Uterus (tissue), 4 donors: Measurements from ENCODE around the gene GPLD1. TPM values are rescaled to one million over a fixed set of nuclear protein-coding genes. Genes with fewer than 3 reads are reported as not detected.

Source experiments
- DNase-seq, 2 donors: peaks; one replicate each; pipeline ENCODE4 v3.0.0-alpha.2; 2019 to 2020
- H3K27ac ChIP-seq, 2 donors: fragments of 200-600 bp; sonication (generic); 1 replicate in 1 of 2; 2 replicates in 1 of 2; pipeline ENCODE4 v1.5.1; 2016 to 2018
- H3K27me3 ChIP-seq, 2 donors: fragments of 200-600 bp; sonication (generic); one replicate each; pipeline ENCODE4 v1.5.1; 2018 to 2019; ENCODE audit warnings: control low read depth in 1 of 2
- H3K36me3 ChIP-seq, 2 donors: fragments of 200-600 bp; sonication (generic); one replicate each; pipeline ENCODE4 v1.5.1; 2019; ENCODE audit warnings: control low read depth in 1 of 2
- H3K4me1 ChIP-seq, 2 donors: fragments of 200-600 bp; sonication (generic); one replicate each; pipeline ENCODE4 v1.5.1; 2018 to 2019; ENCODE audit warnings: control low read depth in 1 of 2
- H3K4me3 ChIP-seq, 2 donors: fragments of 200-600 bp; sonication (generic); 1 replicate in 1 of 2; 2 replicates in 1 of 2; pipeline ENCODE4 v1.5.1; 2018 to 2019; ENCODE audit warnings: mild to moderate bottlenecking in 1 of 2
- H3K9me3 ChIP-seq, 2 donors: fragments of 200-600 bp; sonication (generic); one replicate each; pipeline ENCODE4 v1.5.1; 2019; ENCODE audit warnings: control low read depth in 1 of 2
- CTCF ChIP-seq, 4 experiments: fragments of 200-600 bp in 2 of 4; fragments of 450-650 bp in 2 of 4; sonication (generic) in 2 of 4; IDR thresholded peaks; one replicate each; pipeline ENCODE4 v1.5.1; 2016 to 2019; ENCODE audit warnings: antibody characterized with exemption in 4 of 4, mild to moderate bottlenecking in 2 of 4, moderate library complexity in 1 of 4
- POLR2A ChIP-seq, 2 donors: fragments of 450-650 bp; IDR thresholded peaks; one replicate each; pipeline ENCODE4 v1.6.1; 2016; ENCODE audit warnings: antibody characterized with exemption in 2 of 2, mild to moderate bottlenecking in 1 of 2, moderate library complexity in 1 of 2
- intact Hi-C: fragments of 100-400 bp; cut with DNase I; formaldehyde crosslinking; loops from one replicate; pipeline ENCODE4 v1.15.1; 2023; ENCODE audit warnings: low total_unique reads
- total RNA-seq, 4 donors: library from RNA; depleted of rRNA in 3 of 4; stranded (reverse); fragments of >200 nt in 3 of 4; gene quantifications; one replicate each; pipeline versions ENCODE4 v1.1.0 to v1.2.4, GENCODE V29; 2014 to 2023
- donor health status: DM: yes; HTN: yes; CAD: no.

The GPLD1 gene
- total RNA-seq, 4 donors from 2014 or later = under 0.01 to 6.5 (median 3.7) TPM

DNA sequence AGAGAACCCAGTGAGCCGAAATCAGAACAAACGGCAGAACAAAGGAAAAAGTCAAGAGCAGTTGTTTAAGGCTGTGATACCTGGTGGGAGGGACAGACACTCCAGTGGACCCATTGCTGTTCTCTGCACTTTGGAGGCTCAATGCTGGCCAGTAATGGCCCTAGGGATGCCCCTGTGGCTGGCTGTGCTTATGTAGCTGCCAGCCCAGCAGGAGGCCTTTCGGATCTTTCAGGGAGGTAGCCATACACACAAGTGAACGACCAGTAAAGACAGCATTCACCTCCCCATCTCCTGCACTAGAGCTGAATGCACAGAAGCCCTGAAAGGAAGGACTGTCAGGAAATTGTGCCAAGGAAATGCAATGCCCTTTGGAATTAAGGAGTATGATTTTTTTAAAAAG, 34.3 kb downstream of the GPLD1 start:
- Histone ChIP-seq H3K4me3 (no peak overlapping the region), H3K27ac (no peak overlapping the region), H3K36me3 (no peaks in the 10 kb centered on the region), H3K9me3 (no peaks in the 10 kb centered on the region), H3K4me1 (no peaks in the 10 kb centered on the region), H3K27me3 (no peaks in the 10 kb centered on the region)
- no peak for DNase-seq
- intact Hi-C loops = no loop called here
- no peak for TF ChIP-seq CTCF (IDR thresholded peaks at IDR 0.05)
- TF ChIP-seq POLR2A (IDR thresholded peaks at IDR 0.05) = no peak

DNA sequence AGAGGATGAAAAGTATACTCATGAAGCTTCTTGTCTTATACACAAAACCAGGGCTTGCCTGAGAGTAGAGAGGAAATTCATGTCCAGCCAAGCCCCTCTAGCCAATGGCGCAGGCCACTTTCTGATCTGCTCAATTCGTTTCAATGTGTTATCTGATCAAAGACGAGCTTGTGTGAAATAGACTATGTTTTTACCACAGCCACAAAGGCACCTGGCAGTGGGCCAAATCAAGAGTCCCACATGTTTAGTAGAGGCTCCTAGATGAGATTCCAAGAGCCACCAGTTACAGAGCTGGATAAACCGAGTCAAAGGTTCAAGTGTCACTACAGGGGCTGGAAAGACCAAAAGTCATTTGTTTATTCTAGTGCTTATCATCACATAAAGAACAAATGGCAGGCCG, 34.9 kb downstream of the GPLD1 start:
- intact Hi-C loops = no loop called here
- no peak overlapping the region for H3K4me3 ChIP-seq

GRCh38 chr6:24453921-24454320, 35.5 kb downstream of the GPLD1 start:
- no peaks in the 10 kb centered on the region for H3K9me3 ChIP-seq
- no peaks in the 10 kb centered on the region for H3K4me1 ChIP-seq
- intact Hi-C loops = no loop called here
- H3K36me3 ChIP-seq = no peaks in the 10 kb centered on the region
- H3K4me3 ChIP-seq = no peak overlapping the region
- no peaks in the 10 kb centered on the region for H3K27me3 ChIP-seq
- H3K27ac ChIP-seq = no peak overlapping the region
- no peak for TF ChIP-seq POLR2A (IDR thresholded peaks at IDR 0.05)
- no peak for TF ChIP-seq CTCF (IDR thresholded peaks at IDR 0.05)
- no peak for DNase-seq

More for the DNA sequence above, 34.9 kb downstream of the GPLD1 start:
- H3K27me3 ChIP-seq = no peaks in the 10 kb centered on the region
- no peaks in the 10 kb centered on the region for H3K9me3 ChIP-seq
- H3K27ac ChIP-seq = no peak overlapping the region
- DNase-seq = no peak
- H3K36me3 ChIP-seq = no peaks in the 10 kb centered on the region
- H3K4me1 ChIP-seq = no peaks in the 10 kb centered on the region
- no peak for TF ChIP-seq POLR2A (IDR thresholded peaks at IDR 0.05)
- TF ChIP-seq CTCF (IDR thresholded peaks at IDR 0.05) = no peak

DNA sequence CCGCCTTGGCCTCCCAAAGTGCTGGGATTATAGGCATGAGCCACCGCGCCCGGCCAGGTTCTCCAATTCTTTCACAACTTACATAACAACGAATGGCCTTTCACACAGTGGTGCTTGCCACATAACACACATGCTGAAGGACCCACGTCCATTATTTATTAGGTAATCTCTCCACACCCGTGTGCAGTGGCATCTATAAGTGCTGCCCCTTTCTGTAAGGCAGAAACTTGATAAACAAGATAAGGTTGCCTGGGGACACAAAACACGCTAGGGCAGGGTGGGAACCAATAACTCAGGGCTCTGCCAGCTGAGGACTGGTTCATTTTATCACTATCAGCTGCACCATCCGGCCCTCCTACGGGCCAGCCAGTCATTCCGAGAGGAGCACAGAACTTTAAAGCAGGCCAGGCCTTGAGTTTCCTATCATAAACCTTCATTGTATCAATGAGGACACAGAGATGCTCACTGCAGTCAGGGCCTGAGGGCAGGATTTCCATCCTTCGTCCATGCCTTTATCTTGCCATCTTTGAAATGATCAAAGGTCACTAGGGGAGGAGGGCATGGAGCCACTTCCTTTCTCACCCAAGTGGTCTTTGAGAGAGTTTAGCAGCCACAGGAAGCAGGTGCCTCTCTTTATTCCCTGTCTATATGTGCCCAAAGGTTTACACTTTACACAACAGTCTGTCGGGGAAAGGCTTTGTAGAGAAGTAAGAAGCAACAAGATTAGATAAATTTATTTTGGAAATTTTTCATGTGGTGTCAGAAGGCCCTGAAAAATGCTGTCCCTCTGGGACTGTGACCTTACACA, 37.6 kb downstream of the GPLD1 start:
- no peak overlapping the region for H3K4me3 ChIP-seq
- TF ChIP-seq CTCF (IDR thresholded peaks at IDR 0.05) (no peak), POLR2A (IDR thresholded peaks at IDR 0.05) (no peak)
- no peaks in the 10 kb centered on the region for H3K4me1 ChIP-seq
- no peaks in the 10 kb centered on the region for H3K36me3 ChIP-seq
- no peak for DNase-seq
- no peak overlapping the region for H3K27ac ChIP-seq
- H3K9me3 ChIP-seq = no peaks in the 10 kb centered on the region
- no peaks in the 10 kb centered on the region for H3K27me3 ChIP-seq
- intact Hi-C loops = no loop called here

DNA sequence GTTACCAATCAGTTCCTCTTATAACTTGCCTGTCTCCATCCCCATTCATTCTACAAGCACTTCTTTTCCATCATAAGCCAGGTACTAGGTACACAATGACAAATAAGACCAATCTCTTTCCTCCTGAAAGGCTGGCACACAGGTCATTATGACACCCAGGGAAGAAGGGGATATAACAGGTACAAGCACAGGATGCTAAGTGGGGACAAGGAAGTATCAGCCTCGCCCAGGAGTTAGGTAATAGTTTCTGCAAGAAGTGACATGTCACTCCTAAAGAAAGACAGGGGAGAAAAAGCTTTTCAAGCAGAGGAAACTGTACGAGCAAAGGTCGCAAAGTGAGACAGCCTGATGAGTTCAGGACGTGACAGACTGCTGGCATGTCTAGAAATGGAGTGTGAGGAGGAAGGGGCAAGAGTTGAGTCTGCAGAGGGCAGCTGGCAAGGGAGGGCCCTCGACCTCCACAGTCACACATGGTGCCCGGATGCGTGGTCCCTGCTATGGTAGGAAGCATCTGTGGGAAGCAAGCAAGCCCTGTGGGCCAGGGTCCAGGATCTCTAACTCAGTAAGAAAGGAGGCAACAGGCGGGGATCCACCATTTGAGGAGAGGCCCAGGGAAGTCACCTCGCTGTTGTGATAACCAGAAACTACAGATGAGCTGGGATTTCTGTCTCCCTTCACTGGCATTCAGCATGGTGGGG, 40.4 kb downstream of the GPLD1 start:
- Histone ChIP-seq H3K9me3 (no peaks in the 10 kb centered on the region), H3K4me1 (no peaks in the 10 kb centered on the region), H3K27ac (no peak overlapping the region), H3K36me3 (no peaks in the 10 kb centered on the region), H3K27me3 (no peaks in the 10 kb centered on the region), H3K4me3 (no peak overlapping the region)
- no peak for TF ChIP-seq CTCF (IDR thresholded peaks at IDR 0.05)
- no peak for TF ChIP-seq POLR2A (IDR thresholded peaks at IDR 0.05)
- no peak for DNase-seq
- intact Hi-C loops = no loop called here
